Astrocyte of the spinal cord (primary cell): ENCODE measurements around the gene FBXW5.

Experiments used
- DNase-seq: peaks from one replicate; pipeline ENCODE4 v3.0.0; 2011; ENCODE audit warnings: low read depth, low spot score
- H3K4me3 ChIP-seq: 2 replicates; pipeline ENCODE4 v1.5.1; 2011; ENCODE audit warnings: low read depth, mild to moderate bottlenecking, low read length, moderate library complexity
- in situ Hi-C: cut with HindIII; loops from 2 replicates; pipeline ENCODE4 v1.10.0; 2017; ENCODE audit warnings: low sequenced_read_pairs
- TF ChIP-seq, protein P1 (sequence below): IDR thresholded peaks from 2 replicates; pipeline ENCODE4 v1.5.1; 2012; ENCODE audit warnings: low read depth, mild to moderate bottlenecking, low read length, inconsistent platforms

Gene FBXW5

DNA sequence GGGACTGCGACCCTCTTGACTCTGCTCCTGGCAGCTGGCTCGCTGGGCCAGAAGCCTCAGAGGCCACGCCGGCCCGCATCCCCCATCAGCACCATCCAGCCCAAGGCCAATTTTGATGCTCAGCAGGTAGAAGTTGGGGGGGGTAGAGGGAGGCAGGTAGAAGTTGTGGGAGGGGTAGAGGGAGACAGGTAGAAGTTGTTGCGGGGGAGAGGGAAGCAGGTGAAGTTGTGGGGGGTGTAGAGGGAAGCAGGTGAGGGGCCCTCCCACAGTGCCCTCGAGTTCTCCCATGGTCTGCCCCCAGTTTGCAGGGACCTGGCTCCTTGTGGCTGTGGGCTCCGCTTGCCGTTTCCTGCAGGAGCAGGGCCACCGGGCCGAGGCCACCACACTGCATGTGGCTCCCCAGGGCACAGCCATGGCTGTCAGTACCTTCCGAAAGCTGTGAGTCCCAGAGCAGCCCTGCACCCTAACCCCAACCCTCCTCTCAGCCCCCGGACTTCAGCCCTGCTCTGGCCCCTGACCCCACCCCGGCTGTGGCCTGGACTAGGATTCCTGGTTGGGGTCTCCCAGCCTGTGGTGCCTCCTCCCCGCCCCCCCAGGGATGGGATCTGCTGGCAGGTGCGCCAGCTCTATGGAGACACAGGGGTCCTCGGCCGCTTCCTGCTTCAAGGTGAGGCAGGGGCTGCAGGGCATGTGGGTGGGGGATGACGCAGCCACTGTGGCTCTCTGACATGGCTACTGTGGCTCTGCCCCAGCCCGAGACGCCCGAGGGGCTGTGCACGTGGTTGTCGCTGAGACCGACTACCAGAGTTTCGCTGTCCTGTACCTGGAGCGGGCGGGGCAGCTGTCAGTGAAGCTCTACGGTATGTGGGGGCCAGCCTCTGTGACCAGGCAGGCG lies 1.0 kb upstream of the FBXW5 start:
- in situ Hi-C loops, result loop anchor here (25.0 kb wide), 1 partner anchor 92 kb away; the partner anchor contains the start of genes ABCA2, FUT7 and NPDC1
- H3K4me3 ChIP-seq, result no peak overlapping the region
- TF ChIP-seq, protein P1, sequence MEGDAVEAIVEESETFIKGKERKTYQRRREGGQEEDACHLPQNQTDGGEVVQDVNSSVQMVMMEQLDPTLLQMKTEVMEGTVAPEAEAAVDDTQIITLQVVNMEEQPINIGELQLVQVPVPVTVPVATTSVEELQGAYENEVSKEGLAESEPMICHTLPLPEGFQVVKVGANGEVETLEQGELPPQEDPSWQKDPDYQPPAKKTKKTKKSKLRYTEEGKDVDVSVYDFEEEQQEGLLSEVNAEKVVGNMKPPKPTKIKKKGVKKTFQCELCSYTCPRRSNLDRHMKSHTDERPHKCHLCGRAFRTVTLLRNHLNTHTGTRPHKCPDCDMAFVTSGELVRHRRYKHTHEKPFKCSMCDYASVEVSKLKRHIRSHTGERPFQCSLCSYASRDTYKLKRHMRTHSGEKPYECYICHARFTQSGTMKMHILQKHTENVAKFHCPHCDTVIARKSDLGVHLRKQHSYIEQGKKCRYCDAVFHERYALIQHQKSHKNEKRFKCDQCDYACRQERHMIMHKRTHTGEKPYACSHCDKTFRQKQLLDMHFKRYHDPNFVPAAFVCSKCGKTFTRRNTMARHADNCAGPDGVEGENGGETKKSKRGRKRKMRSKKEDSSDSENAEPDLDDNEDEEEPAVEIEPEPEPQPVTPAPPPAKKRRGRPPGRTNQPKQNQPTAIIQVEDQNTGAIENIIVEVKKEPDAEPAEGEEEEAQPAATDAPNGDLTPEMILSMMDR, result no peak
- DNase-seq, result no peak

DNA sequence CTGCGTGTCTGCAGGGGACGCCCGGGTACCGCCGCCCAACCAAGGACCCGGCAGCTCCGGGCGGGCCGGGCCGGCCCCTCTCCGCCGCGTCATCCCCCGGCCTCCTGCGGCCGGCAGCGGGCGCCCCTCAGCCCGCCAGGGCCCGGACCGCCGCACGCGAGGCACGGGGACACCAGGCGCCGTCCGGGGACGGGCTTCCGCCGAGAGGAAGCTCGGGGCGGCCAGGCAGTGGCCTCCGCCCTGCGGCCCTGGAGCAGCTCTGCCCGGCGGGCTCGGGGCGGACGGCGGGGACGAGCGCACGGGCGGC lies 373 bp downstream of the FBXW5 start:
- in situ Hi-C loops, result loop anchor here (25.0 kb wide), 1 partner anchor 93 kb away; the partner anchor contains the start of genes ABCA2, FUT7 and NPDC1
- peak overlapping the region; percentile 75 for H3K4me3 ChIP-seq
- TF ChIP-seq, protein P1, result peak; percentile 9
- peak; percentile 51 for DNase-seq

DNA sequence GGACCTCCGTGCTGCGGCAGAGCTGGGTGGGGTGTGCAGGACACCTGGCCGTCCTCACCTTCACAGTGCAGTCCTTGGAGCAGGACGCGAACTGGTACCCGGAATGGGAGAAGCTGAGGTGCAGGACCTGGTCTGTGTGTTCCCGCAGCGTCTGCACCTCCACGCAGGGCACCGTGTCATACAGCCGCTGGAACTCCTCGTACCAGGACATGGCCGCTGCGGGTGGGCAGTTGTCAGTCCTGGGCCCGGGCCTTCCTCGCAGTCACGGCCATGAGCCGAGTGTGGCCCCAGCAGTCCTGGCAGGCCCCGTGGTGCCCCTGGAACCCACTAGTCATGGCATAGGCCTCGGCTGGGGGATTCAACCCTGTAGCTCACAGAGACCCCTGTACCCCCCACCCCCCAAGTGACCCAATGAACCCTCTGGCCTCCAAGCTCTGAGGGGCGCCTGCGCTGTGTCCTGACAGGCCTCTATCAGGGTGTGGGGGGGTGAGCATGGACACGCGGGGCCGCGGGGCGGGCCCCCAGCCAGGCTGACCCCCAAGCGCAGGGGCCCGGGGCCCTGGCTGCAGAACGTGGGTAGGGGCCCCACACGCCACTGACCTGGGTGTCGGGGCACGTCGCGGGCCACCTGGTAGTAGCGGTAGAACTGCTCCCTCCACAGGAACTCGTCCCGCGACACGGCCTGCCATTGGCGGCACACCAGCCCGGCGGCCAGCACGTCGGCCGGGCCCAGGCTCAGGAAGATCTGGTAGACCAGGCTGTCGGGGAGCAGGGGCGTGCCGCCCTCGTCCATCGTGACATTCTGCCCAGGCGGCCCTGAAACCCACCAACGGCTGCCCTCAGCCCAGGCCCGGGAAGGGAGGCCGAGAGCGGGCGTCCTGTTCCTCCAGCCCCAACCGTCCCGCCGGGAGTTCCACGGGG lies 987 bp downstream of the FBXW5 start:
- DNase-seq, result peak; percentile 15
- in situ Hi-C loops, result loop anchor here (25.0 kb wide), 1 partner anchor 94 kb away; the partner anchor contains the start of genes ABCA2, FUT7 and NPDC1
- peak overlapping the region; percentile 75 for H3K4me3 ChIP-seq
- TF ChIP-seq, protein P1, result no peak

DNA sequence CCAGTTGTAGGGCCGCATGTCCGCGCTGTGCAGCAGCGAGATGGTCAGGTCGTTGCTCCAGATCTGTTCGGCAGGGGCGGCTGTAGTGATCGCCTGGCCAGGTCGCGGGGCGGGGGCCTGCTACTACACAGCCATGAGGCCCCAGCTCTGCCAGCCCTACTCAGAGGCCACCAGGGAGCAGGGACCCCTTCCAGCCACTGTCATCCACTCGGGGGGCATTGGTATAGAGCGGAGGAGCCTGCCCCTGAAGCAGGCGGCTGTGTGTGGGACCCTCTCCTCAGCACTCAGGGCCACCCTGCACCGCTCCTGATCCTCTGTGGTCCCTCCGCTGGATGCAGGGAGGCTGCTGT lies 1.7 kb downstream of the FBXW5 start:
- H3K4me3 ChIP-seq, result peak overlapping the region; percentile 75
- DNase-seq, result no peak
- in situ Hi-C loops, result loop anchor here (25.0 kb wide), 1 partner anchor 94 kb away; the partner anchor contains the start of genes ABCA2, FUT7 and NPDC1

DNA sequence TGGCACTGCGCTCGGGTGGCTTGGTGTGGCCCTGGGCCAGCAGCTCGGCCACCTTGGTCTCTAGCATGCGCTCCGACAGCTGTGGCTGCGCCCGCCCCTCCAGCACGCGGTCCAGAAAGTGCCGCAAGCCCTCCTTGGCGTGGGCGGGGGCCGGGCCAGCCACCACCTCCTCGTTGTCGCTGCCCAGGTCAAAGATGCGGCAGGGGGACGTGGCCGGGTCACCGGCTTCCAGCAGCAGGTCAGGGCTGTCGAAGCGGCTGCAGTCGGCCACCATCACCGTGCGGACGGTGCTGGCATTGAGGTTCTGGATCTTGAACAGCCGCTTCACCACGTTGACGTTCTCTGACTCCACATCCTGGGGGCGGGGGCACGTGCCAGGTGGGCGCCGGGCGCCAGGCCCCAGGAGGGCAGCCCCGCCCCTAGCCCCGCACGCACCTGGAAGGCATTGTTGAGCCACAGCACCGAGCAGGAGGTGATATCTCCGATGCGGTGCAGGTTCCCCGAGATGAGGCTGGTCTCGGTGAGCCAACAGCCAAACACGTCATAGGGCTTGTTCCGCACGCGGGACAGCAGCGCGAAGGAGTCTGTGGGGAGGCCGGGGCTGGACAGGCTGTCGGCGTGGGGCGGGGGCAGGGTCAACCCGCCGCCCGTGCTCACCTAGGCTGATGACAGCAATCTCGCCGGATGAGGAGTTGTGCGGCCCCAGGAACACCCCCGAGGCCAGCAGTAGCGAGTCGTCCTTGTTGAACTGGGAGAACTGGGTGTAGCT lies 2.2 kb downstream of the FBXW5 start:
- no peak overlapping the region for H3K4me3 ChIP-seq
- TF ChIP-seq, protein P1, result no peak
- in situ Hi-C loops, result loop anchor here (25.0 kb wide), 1 partner anchor 95 kb away; the partner anchor contains the start of genes ABCA2, FUT7 and NPDC1

More for the DNA sequence above, 1.7 kb downstream of the FBXW5 start:
- TF ChIP-seq, protein P1, result no peak

More for the DNA sequence above, 2.2 kb downstream of the FBXW5 start:
- no peak for DNase-seq
